K562 (cell line): Measurements from ENCODE around the gene ALDH5A1. TPM values are rescaled to one million over a fixed set of nuclear protein-coding genes. Genes with fewer than 3 reads are reported as not detected.
A peak's percentile ranks its signal among the peaks of the same experiment; 100 is the strongest.

Experiments used
- CHD4 ChIP-seq: fragments of 200-600 bp; sonication (generic); IDR thresholded peaks from 3 replicates; pipeline ENCODE4 v1.6.1; 2012; ENCODE audit warnings: low read depth, mild to moderate bottlenecking, mixed read lengths, low read length, inconsistent platforms; ENCODE audit not compliant: insufficient read depth, insufficient replicate concordance, poor library complexity, severe bottlenecking
- FUS ChIP-seq: fragments of 200-400 bp; formaldehyde crosslinking; optimal IDR thresholded peaks from 2 replicates; pipeline ENCODE3; 2017; ENCODE audit warnings: low read depth, low read length
- KAT7 ChIP-seq: sonication (generic); formaldehyde crosslinking; IDR thresholded peaks from 2 replicates; pipeline ENCODE4 v1.8.0; 2022; ENCODE audit warnings: missing genetic modification reagents, mild to moderate bottlenecking, borderline replicate concordance
- MYNN ChIP-seq, 2 experiments: sonication (generic); formaldehyde crosslinking in 1 of 2; IDR thresholded peaks; 2 replicates each; pipeline versions ENCODE4 v1.5.0 to v1.6.1; 2016 to 2020; ENCODE audit warnings: antibody characterized with exemption in 1 of 2, missing genetic modification reagents in 1 of 2
- NEUROD1 ChIP-seq: fragments of 150-350 bp; IDR thresholded peaks from 2 replicates; pipeline ENCODE4 v1.6.1; 2014; ENCODE audit warnings: borderline replicate concordance, low read length, low read depth; ENCODE audit not compliant: partially characterized antibody
- POLR2AphosphoS5 ChIP-seq: IDR thresholded peaks from 2 replicates; pipeline ENCODE4 v1.6.1; 2011; ENCODE audit warnings: mild to moderate bottlenecking, low read depth, low read length, moderate library complexity; ENCODE audit not compliant: control insufficient read depth, insufficient read depth
- SMAD4 ChIP-seq: fragments of 250-450 bp; sonication (Bioruptor Pico); conservative IDR thresholded peaks from 2 replicates; pipeline ENCODE4 v1.8.0; 2021; ENCODE audit warnings: inconsistent platforms, mild to moderate bottlenecking, moderate library complexity
- SMARCA5 ChIP-seq: fragments of 450-650 bp; IDR thresholded peaks from 2 replicates; pipeline ENCODE4 v1.6.1; 2016
- SMARCC2 ChIP-seq: fragments of 450-650 bp; IDR thresholded peaks from 2 replicates; pipeline ENCODE4 v1.6.1; 2017; ENCODE audit warnings: antibody characterized with exemption, moderate library complexity, mild to moderate bottlenecking, low read depth
- SNRNP70 ChIP-seq: fragments of 200-400 bp; formaldehyde crosslinking; optimal IDR thresholded peaks from 2 replicates; pipeline ENCODE3; 2017; ENCODE audit warnings: low read depth, low read length
- STAT5A ChIP-seq: IDR thresholded peaks from 2 replicates; pipeline ENCODE4 v1.6.1; 2012; ENCODE audit warnings: low read length, inconsistent platforms, borderline replicate concordance
- TEAD1 ChIP-seq, 2 experiments: fragments of 450-650 bp in 1 of 2; sonication (generic) in 1 of 2; formaldehyde crosslinking; IDR thresholded peaks; 2 replicates each; pipeline versions ENCODE4 v1.4.0 to v1.8.0; 2020 to 2022; ENCODE audit warnings: mild to moderate bottlenecking in 2 of 2, missing genetic modification reagents in 1 of 2
- ZBTB7A ChIP-seq: IDR thresholded peaks from 2 replicates; pipeline ENCODE4 v1.6.1; 2011; ENCODE audit warnings: low read depth, mild to moderate bottlenecking, low read length, moderate library complexity, borderline replicate concordance; ENCODE audit not compliant: control insufficient read depth
- ZFX ChIP-seq: sonication (generic); formaldehyde crosslinking; IDR thresholded peaks from 2 replicates; pipeline ENCODE4 v1.8.0; 2022; ENCODE audit warnings: mild to moderate bottlenecking, missing genetic modification reagents, moderate library complexity
- ZNF197 ChIP-seq: fragments of 200-800 bp; sonication (Bioruptor generic); IDR thresholded peaks from 2 replicates; pipeline ENCODE4 v1.6.1; 2016; ENCODE audit warnings: low read depth, missing genetic modification characterization, missing compliant biosample characterization
- ZNF224 ChIP-seq: sonication (generic); formaldehyde crosslinking; IDR thresholded peaks from 2 replicates; pipeline ENCODE4 v1.8.0; 2022; ENCODE audit warnings: mild to moderate bottlenecking, missing genetic modification reagents
- polyA plus RNA-seq, 8 experiments: library from polyadenylated mRNA; depleted of rRNA in 4 of 8; stranded (reverse) in 5 of 8; unstranded in 3 of 8; fragments of >200 nt; fragmentation: Nextera tagmentation in 2 of 8; fragmentation: Illumina TruSeq in 1 of 8; extraction: Ambion mirVana in 2 of 8; extraction: Trizol in 1 of 8; gene quantifications; 2 replicates each; pipeline versions ENCODE4 v1.2.1 to v1.2.3, GENCODE V29; 2011 to 2014; ENCODE audit warnings: inconsistent platforms in 1 of 8, missing spikeins in 1 of 8
- total RNA-seq, 7 experiments: library from RNA; depleted of rRNA in 6 of 7; stranded (reverse); fragments of >200 nt in 6 of 7; fragmentation: Illumina TruSeq in 2 of 7; extraction: Trizol in 2 of 7; gene quantifications; 2 replicates each; pipeline versions ENCODE4 v1.2.1 to v1.2.3, GENCODE V29; 2011 to 2021; ENCODE audit warnings: low replicate concordance in 1 of 7
- TF ChIP-seq, protein P1 (sequence below): fragments of 250-450 bp; sonication (Bioruptor Pico); IDR thresholded peaks from 2 replicates; pipeline ENCODE4 v1.8.0; 2021; ENCODE audit warnings: borderline replicate concordance, mild to moderate bottlenecking, moderate library complexity; ENCODE audit not compliant: poor library complexity, severe bottlenecking
- TF ChIP-seq, protein P2 (sequence below): fragments of 250-450 bp; sonication (Bioruptor Pico); IDR thresholded peaks from 2 replicates; pipeline ENCODE4 v1.6.1; 2021; ENCODE audit warnings: mild to moderate bottlenecking
- TF ChIP-seq, protein P3 (sequence below): fragments of 450-650 bp; IDR thresholded peaks from 2 replicates; pipeline ENCODE4 v1.7.0; 2016; ENCODE audit warnings: borderline replicate concordance
- TF ChIP-seq, protein P4 (sequence below): fragments of 450-650 bp; conservative IDR thresholded peaks from 2 replicates; pipeline ENCODE4 v1.6.1; 2016; ENCODE audit warnings: missing genetic modification characterization, low read depth, mild to moderate bottlenecking, missing compliant biosample characterization, moderate library complexity

The ALDH5A1 gene
- total and polyA plus RNA-seq, 9 of the 15 experiments (the other 6 are each of a cell fraction or from before 2014, with no cell fraction given) = 2.2 to 19.7 (median 9.5) TPM

DNA sequence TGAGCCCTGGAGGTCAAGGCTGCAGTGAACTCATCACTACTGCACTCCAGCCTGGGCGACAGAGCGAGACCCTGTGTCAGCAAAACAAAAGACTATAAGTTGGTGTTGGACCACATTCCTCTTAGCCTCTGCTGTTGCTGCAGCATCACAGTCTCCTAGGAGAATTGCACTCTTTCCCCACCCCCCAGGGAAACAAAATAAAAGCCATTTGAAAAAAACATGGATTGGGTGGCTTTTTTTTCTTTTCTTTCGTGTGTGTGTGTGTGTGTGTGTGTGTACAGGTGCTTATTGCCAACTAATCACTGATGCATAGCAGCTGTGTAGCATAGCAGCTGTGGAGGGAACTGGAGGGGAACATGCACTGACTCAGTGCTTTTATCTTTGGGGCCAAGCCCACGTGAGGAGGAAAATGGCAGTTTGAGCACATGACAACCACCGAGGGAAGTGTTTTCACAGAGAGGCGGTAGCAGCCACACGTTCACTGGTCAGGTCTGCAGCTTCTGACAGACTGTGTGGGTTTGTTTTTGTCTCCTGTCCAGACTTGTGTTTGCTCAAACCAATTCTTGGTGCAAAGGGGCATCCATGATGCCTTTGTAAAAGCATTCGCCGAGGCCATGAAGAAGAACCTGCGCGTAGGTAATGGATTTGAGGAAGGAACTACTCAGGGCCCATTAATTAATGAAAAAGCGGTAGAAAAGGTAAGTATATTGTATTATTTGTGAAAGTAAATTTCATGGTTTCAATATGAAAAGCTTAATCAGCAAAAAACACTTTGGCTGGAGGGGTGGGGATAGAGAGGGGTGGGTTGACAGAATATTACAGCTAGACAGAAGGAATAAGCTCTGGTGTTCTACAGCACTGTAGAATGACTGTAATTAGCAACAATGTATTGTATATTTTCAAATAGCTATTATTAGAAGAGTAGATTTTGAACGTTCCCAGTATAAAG is 27.7 kb downstream of the ALDH5A1 start (continued):
- TF ChIP-seq, protein P1, sequence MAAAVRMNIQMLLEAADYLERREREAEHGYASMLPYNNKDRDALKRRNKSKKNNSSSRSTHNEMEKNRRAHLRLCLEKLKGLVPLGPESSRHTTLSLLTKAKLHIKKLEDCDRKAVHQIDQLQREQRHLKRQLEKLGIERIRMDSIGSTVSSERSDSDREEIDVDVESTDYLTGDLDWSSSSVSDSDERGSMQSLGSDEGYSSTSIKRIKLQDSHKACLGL (CRISPR knock-in tag) = no peak
- TF ChIP-seq ZBTB7A = no peak
- no peak for TF ChIP-seq ZNF224 (CRISPR knock-in tag)
- TF ChIP-seq TEAD1 (CRISPR knock-in tag; IDR thresholded peaks at IDR 0.05) = peak in 1 of 2 experiments; percentile 92; a peak in 2 of 4 replicates
- no peak for TF ChIP-seq FUS
- TF ChIP-seq SMARCC2 = no peak
- no peak for TF ChIP-seq SMARCA5
- TF ChIP-seq STAT5A = no peak
- no peak for TF ChIP-seq SNRNP70
- TF ChIP-seq KAT7 (CRISPR knock-in tag) = no peak
- TF ChIP-seq CHD4 = no peak
- TF ChIP-seq NEUROD1 = no peak
- no peak for TF ChIP-seq POLR2AphosphoS5
- TF ChIP-seq MYNN (IDR thresholded peaks at IDR 0.05) = peak; percentile 84; the same call in 1 of the 2 replicates
- TF ChIP-seq MYNN (CRISPR knock-in tag; IDR thresholded peaks at IDR 0.05) = no peak
- TF ChIP-seq, protein P2, sequence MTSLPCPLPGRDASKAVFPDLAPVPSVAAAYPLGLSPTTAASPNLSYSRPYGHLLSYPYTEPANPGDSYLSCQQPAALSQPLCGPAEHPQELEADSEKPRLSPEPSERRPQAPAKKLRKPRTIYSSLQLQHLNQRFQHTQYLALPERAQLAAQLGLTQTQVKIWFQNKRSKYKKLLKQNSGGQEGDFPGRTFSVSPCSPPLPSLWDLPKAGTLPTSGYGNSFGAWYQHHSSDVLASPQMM = no peak
- TF ChIP-seq SMAD4 (CRISPR knock-in tag) = peak; percentile 86
- TF ChIP-seq ZFX (CRISPR knock-in tag) = no peak
- TF ChIP-seq, protein P3, sequence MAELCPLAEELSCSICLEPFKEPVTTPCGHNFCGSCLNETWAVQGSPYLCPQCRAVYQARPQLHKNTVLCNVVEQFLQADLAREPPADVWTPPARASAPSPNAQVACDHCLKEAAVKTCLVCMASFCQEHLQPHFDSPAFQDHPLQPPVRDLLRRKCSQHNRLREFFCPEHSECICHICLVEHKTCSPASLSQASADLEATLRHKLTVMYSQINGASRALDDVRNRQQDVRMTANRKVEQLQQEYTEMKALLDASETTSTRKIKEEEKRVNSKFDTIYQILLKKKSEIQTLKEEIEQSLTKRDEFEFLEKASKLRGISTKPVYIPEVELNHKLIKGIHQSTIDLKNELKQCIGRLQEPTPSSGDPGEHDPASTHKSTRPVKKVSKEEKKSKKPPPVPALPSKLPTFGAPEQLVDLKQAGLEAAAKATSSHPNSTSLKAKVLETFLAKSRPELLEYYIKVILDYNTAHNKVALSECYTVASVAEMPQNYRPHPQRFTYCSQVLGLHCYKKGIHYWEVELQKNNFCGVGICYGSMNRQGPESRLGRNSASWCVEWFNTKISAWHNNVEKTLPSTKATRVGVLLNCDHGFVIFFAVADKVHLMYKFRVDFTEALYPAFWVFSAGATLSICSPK = no peak
- TF ChIP-seq, protein P4, sequence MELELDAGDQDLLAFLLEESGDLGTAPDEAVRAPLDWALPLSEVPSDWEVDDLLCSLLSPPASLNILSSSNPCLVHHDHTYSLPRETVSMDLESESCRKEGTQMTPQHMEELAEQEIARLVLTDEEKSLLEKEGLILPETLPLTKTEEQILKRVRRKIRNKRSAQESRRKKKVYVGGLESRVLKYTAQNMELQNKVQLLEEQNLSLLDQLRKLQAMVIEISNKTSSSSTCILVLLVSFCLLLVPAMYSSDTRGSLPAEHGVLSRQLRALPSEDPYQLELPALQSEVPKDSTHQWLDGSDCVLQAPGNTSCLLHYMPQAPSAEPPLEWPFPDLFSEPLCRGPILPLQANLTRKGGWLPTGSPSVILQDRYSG = peak; percentile 86; the same call in 1 of the 2 replicates
- TF ChIP-seq ZNF197 (CRISPR knock-in tag) = no peak
